ENCODE data around the gene PDZK1.

DNA sequence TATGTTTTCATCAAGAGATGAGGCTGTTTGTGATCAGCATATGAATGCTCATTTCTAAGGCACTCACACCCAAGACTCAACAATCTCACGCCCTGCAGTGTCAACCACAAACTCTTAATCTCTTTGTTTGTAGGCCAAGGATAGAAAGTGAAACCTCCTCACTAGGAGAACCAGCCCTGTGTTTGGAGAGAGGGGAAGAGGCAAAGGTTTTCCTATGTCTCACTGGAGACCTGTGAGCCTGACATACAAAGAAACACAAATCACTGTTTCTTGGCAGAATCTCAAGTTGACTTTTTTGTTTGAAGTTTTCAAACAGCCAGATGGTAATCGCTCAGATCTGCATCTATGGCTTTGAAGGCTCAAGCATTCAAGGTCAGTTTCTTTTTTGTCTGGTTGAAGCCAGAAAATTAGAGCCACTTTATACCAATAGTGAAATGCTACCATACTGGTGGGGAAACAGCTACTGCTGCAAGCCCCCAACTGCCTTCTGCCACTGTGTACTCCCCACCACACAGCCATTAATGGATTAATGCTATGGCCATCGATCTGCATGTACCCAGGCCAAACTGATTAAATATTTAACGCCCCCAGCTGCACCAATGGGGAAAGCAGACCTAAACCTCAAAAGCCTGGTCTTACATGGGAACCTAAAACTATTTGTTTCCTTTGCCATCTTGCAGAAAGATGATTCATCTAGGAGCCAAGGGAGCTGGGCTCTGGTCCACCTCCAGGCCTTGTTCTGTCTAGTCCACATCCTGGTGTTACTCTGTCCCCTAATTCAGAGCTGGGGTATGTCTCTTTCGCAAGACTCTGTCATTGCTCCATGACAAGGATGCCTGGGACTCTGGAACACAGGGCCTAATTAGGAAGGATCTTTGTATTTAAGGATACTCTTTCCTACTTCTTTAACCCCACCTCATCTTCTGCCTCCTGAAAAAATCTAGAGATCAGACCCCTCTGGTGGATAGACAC is 16.3 kb downstream of the PDZK1 start:
- TF ChIP-seq EZH2 (IDR thresholded peaks at IDR 0.05; ENCODE audit: borderline replicate concordance, low read length), result no peak
- TF ChIP-seq CTCF (IDR thresholded peaks at IDR 0.05; ENCODE audit: low read length), result no peak

Measured in OCI-LY1 (cell line).